Activated naive CD4-positive, alpha-beta T cell treated with anti-CD3 and anti-CD28 coated beads, Interleukin-2, amount 10 ng/mL, durations not matched to agents 7 days and 5 days (primary cell): Measurements from ENCODE around the gene RSBN1.
"Not testable (repeated sequence)": the region's sequence is repeated elsewhere in the genome, so short reads cannot be mapped to it uniquely, and the experiment has no call there.

ENCODE experiments used
- CTCF ChIA-PET: fragments of 350-600 bp; sonication (Branson Sonifier 250); formaldehyde crosslinking; loops from one replicate; lab custom pipeline; 2021; ENCODE audit warnings: antibody characterized with exemption; lab: Charles Lee
- DNase-seq: peaks from one replicate; pipeline ENCODE4 v3.0.0-alpha.2; 2020
- H3K27ac Mint-ChIP-seq: one replicate; pipeline ENCODE4 v1.8.0; 2021; ENCODE audit warnings: mild to moderate bottlenecking, moderate library complexity, mixed read lengths
- H3K27me3 Mint-ChIP-seq: one replicate; pipeline ENCODE4 v1.8.0; 2021; ENCODE audit warnings: mild to moderate bottlenecking, mixed read lengths
- H3K36me3 Mint-ChIP-seq: one replicate; pipeline ENCODE4 v1.8.0; 2021; ENCODE audit warnings: mixed read lengths
- H3K4me1 Mint-ChIP-seq: one replicate; pipeline ENCODE4 v1.8.0; 2021; ENCODE audit warnings: mixed read lengths
- H3K4me3 Mint-ChIP-seq: one replicate; pipeline ENCODE4 v1.8.0; 2021; ENCODE audit warnings: mild to moderate bottlenecking, moderate library complexity, mixed read lengths
- H3K9me3 Mint-ChIP-seq: one replicate; pipeline ENCODE4 v1.8.0; 2021; ENCODE audit warnings: mixed read lengths

The RSBN1 gene

GRCh38 chr1:113758631-113759332, 53.5 kb downstream of the RSBN1 start:
- peaks cover 41% of the 10 kb centered on the region for H3K4me1 Mint-ChIP-seq
- H3K9me3 Mint-ChIP-seq, result no peaks in the 10 kb centered on the region
- H3K27me3 Mint-ChIP-seq, result no peaks in the 10 kb centered on the region
- CTCF ChIA-PET, result interaction anchor here (0.9 to 2.2 kb wide), 4 partner anchors 12 to 45 kb away, joined by 3 to 9 read pairs (median 4); no protein-coding TSS in a partner anchor
- peak overlapping the region; percentile 90 for H3K4me3 Mint-ChIP-seq
- peaks cover 36% of the 10 kb centered on the region for H3K36me3 Mint-ChIP-seq
- H3K27ac Mint-ChIP-seq, result peak overlapping the region; percentile 93
- peak; percentile 78 for DNase-seq

GRCh38 chr1:113756461-113756860, 55.8 kb downstream of the RSBN1 start:
- DNase-seq, result no peak
- no peak overlapping the region for H3K4me3 Mint-ChIP-seq
- CTCF ChIA-PET, result no interaction called here
- H3K9me3 Mint-ChIP-seq, result no peaks in the 10 kb centered on the region
- H3K27me3 Mint-ChIP-seq, result no peaks in the 10 kb centered on the region
- peaks cover 41% of the 10 kb centered on the region for H3K4me1 Mint-ChIP-seq
- no peak overlapping the region for H3K27ac Mint-ChIP-seq
- H3K36me3 Mint-ChIP-seq, result peaks cover 34% of the 10 kb centered on the region

GRCh38 chr1:113753333-113753732, 58.9 kb downstream of the RSBN1 start:
- H3K27ac Mint-ChIP-seq, H3K9me3 Mint-ChIP-seq, CTCF ChIA-PET, H3K4me3 Mint-ChIP-seq, H3K27me3 Mint-ChIP-seq, DNase-seq: not testable (repeated sequence)
- Mint-ChIP-seq H3K36me3 (peaks cover 37% of the 10 kb centered on the region), H3K4me1 (peaks cover 25% of the 10 kb centered on the region)

- no peaks in the 10 kb centered on the region for H3K9me3 Mint-ChIP-seq
- H3K27me3 Mint-ChIP-seq, result no peaks in the 10 kb centered on the region
- peaks cover 32% of the 10 kb centered on the region for H3K36me3 Mint-ChIP-seq
- H3K4me3 Mint-ChIP-seq, result no peak overlapping the region
- H3K27ac Mint-ChIP-seq, result no peak overlapping the region
- DNase-seq, result no peak
- H3K4me1 Mint-ChIP-seq, result peaks cover 14% of the 10 kb centered on the region
- CTCF ChIA-PET, result no interaction called here
These were observed 60.8 kb downstream of the RSBN1 start for GRCh38 chr1:113751516-113751915.

- peaks cover 28% of the 10 kb centered on the region for H3K36me3 Mint-ChIP-seq
These were observed 61.2 kb downstream of the RSBN1 start for GRCh38 chr1:113751114-113751513.

GRCh38 chr1:113749402-113749801, 62.9 kb downstream of the RSBN1 start:
- H3K9me3 Mint-ChIP-seq, result no peaks in the 10 kb centered on the region
- CTCF ChIA-PET, result no interaction called here

More at GRCh38 chr1:113751114-113751513, 61.2 kb downstream of the RSBN1 start:
- CTCF ChIA-PET, result no interaction called here
- no peak overlapping the region for H3K4me3 Mint-ChIP-seq
- H3K9me3 Mint-ChIP-seq, result no peaks in the 10 kb centered on the region
- H3K4me1 Mint-ChIP-seq, result peaks cover 10% of the 10 kb centered on the region
- H3K27ac Mint-ChIP-seq, result no peak overlapping the region
- no peaks in the 10 kb centered on the region for H3K27me3 Mint-ChIP-seq
- no peak for DNase-seq

GRCh38 chr1:113747376-113747775, 64.9 kb downstream of the RSBN1 start:
- DNase-seq, result no peak
- Mint-ChIP-seq H3K4me3 (no peak overlapping the region), H3K27ac (no peak overlapping the region), H3K27me3 (no peaks in the 10 kb centered on the region), H3K36me3 (peaks cover 10% of the 10 kb centered on the region), H3K4me1 (peaks cover 12% of the 10 kb centered on the region), H3K9me3 (no peaks in the 10 kb centered on the region)
- CTCF ChIA-PET, result no interaction called here

More at GRCh38 chr1:113749402-113749801, 62.9 kb downstream of the RSBN1 start:
- Mint-ChIP-seq H3K27ac (no peak overlapping the region), H3K36me3 (peaks cover 22% of the 10 kb centered on the region), H3K27me3 (no peaks in the 10 kb centered on the region), H3K4me1 (peaks cover 5% of the 10 kb centered on the region), H3K4me3 (no peak overlapping the region)
- no peak for DNase-seq

GRCh38 chr1:113745425-113745824, 66.9 kb downstream of the RSBN1 start:
- peaks cover 17% of the 10 kb centered on the region for H3K36me3 Mint-ChIP-seq

GRCh38 chr1:113744114-113744513, 68.2 kb downstream of the RSBN1 start:
- H3K27me3 Mint-ChIP-seq, result no peaks in the 10 kb centered on the region
- H3K9me3 Mint-ChIP-seq, result no peaks in the 10 kb centered on the region
- no peak for DNase-seq
- H3K4me3 Mint-ChIP-seq, result no peak overlapping the region
- peaks cover 17% of the 10 kb centered on the region for H3K4me1 Mint-ChIP-seq
- CTCF ChIA-PET, result no interaction called here
- H3K36me3 Mint-ChIP-seq, result peaks cover 15% of the 10 kb centered on the region
- H3K27ac Mint-ChIP-seq, result no peak overlapping the region

More at GRCh38 chr1:113745425-113745824, 66.9 kb downstream of the RSBN1 start:
- no peak for DNase-seq
- H3K27me3 Mint-ChIP-seq, result no peaks in the 10 kb centered on the region
- no peak overlapping the region for H3K27ac Mint-ChIP-seq
- peaks cover 17% of the 10 kb centered on the region for H3K4me1 Mint-ChIP-seq
- H3K9me3 Mint-ChIP-seq, result no peaks in the 10 kb centered on the region
- no peak overlapping the region for H3K4me3 Mint-ChIP-seq
- CTCF ChIA-PET, result no interaction called here

- DNase-seq, result peak; percentile 23
- no peaks in the 10 kb centered on the region for H3K27me3 Mint-ChIP-seq
- peaks cover 17% of the 10 kb centered on the region for H3K4me1 Mint-ChIP-seq
- H3K9me3 Mint-ChIP-seq, result no peaks in the 10 kb centered on the region
- H3K4me3 Mint-ChIP-seq, result no peak overlapping the region
- peaks cover 19% of the 10 kb centered on the region for H3K36me3 Mint-ChIP-seq
- CTCF ChIA-PET, result interaction anchor here (0.5 to 1.5 kb wide), 3 partner anchors 8 to 206 kb away, joined by 3 to 5 read pairs (median 3); no protein-coding TSS in a partner anchor
- peak overlapping the region; percentile 76 for H3K27ac Mint-ChIP-seq
These were observed 69.8 kb downstream of the RSBN1 start for GRCh38 chr1:113742515-113742914.

GRCh38 chr1:113734357-113735055, 77.8 kb downstream of the RSBN1 start:
- DNase-seq, result no peak
- H3K4me1 Mint-ChIP-seq, result peaks cover 16% of the 10 kb centered on the region
- no peaks in the 10 kb centered on the region for H3K9me3 Mint-ChIP-seq
- H3K36me3 Mint-ChIP-seq, result peaks cover 30% of the 10 kb centered on the region
- CTCF ChIA-PET, result interaction anchor here (1.5 kb wide), 1 partner anchor 8 kb away, joined by 5 read pairs; no protein-coding TSS in a partner anchor
- H3K27me3 Mint-ChIP-seq, result no peaks in the 10 kb centered on the region
- no peak overlapping the region for H3K4me3 Mint-ChIP-seq
- H3K27ac Mint-ChIP-seq, result peak overlapping the region; percentile 1

GRCh38 chr1:113732802-113733201, 79.5 kb downstream of the RSBN1 start:
- Mint-ChIP-seq H3K36me3 (peaks cover 39% of the 10 kb centered on the region), H3K4me3 (no peak overlapping the region), H3K4me1 (peaks cover 16% of the 10 kb centered on the region), H3K27ac (no peak overlapping the region), H3K9me3 (no peaks in the 10 kb centered on the region), H3K27me3 (no peaks in the 10 kb centered on the region)
- CTCF ChIA-PET, result interaction anchor here (0.6 kb wide), 1 partner anchor 588 kb away, joined by 5 read pairs; no protein-coding TSS in a partner anchor
- DNase-seq, result no peak

- Mint-ChIP-seq H3K4me1 (no peaks in the 10 kb centered on the region), H3K9me3 (peaks cover 29% of the 10 kb centered on the region), H3K36me3 (peaks cover 69% of the 10 kb centered on the region), H3K27me3 (no peaks in the 10 kb centered on the region), H3K27ac (no peak overlapping the region), H3K4me3 (no peak overlapping the region)
- CTCF ChIA-PET, result no interaction called here
- DNase-seq, result no peak
These were observed 91.3 kb downstream of the RSBN1 start for GRCh38 chr1:113721010-113721409.

GRCh38 chr1:113718621-113719020, 93.7 kb downstream of the RSBN1 start:
- H3K27me3 Mint-ChIP-seq, H3K27ac Mint-ChIP-seq, DNase-seq, H3K4me3 Mint-ChIP-seq, H3K4me1 Mint-ChIP-seq, CTCF ChIA-PET: not testable (repeated sequence)
- H3K36me3 Mint-ChIP-seq, result peaks cover 66% of the 10 kb centered on the region
- peaks cover 29% of the 10 kb centered on the region for H3K9me3 Mint-ChIP-seq
